Fibroblast of skin of right quadriceps (primary cell): ENCODE data around the gene CLDN17.

Source experiments
- DNase-seq: peaks from one replicate; pipeline ENCODE4 v3.0.0-alpha.2; 2013

The CLDN17 gene

DNA sequence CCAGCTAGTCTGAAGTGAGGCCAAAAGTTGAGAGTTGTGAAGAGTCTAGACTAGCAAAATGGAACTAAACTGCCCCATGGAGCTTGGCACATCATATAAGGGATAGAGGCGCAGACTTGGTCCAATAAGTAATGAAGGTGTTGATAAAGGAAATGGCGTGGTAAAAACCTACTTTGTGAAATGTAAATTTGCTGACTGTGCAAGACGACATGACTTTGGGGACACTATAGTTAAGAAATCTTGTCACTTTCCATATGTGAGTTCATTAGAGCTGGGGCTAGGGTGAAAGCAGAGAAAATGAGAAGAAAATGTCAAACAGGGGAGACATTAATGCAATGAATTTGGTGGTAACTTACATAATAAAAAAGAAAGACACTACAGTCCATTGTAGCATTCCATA, 50.1 kb downstream of the CLDN17 start:
- DNase-seq = no peak
